Left cardiac atrium (tissue), 4 donors: ENCODE results near the gene PDAP1. TPM values are rescaled to one million over a fixed set of nuclear protein-coding genes. Genes with fewer than 3 reads are reported as not detected.
"Not testable (repeated sequence)": the region's sequence is repeated elsewhere in the genome, so short reads cannot be mapped to it uniquely, and the experiment has no call there.

Source experiments
- ATAC-seq, 2 donors: fragments of 200-7000 bp; cut with Tn5 transposase; one replicate each; pipeline ENCODE4 v1.9.1; 2020; ENCODE audit warnings: mild to moderate bottlenecking in 2 of 2, moderate library complexity in 2 of 2
- DNase-seq: peaks from one replicate; pipeline ENCODE4 v3.0.0-alpha.2; 2020
- intact Hi-C, 2 donors: fragments of 100-400 bp; cut with DNase I; formaldehyde crosslinking; loops; one replicate each; pipeline versions ENCODE4 v1.14.1 to v1.15.1; 2022 to 2023
- long read RNA-seq: library from polyadenylated mRNA; unstranded; transcript quantifications from one replicate; pipeline ENCODE4 v2.0.0, GENCODE V29; 2021
- total RNA-seq, 2 donors: library from RNA; stranded (reverse); fragmentation: NEBNext Ultra II Directional; extraction: Animal tissue kit (Norgen Biotek cat#: 25700); gene quantifications; one replicate each; pipeline ENCODE4 v1.2.1, GENCODE V29; 2021
- donor health status: DM: no; HTN: yes; CAD: no.
- donor health status: DM: no; HTN: yes; CAD: no; lungs with severe emphysema.
- donor health status: DM: yes; HTN: yes; CAD: no.
- donor health status: Dilated cardiomyopathy.

PDAP1 gene, protein sequence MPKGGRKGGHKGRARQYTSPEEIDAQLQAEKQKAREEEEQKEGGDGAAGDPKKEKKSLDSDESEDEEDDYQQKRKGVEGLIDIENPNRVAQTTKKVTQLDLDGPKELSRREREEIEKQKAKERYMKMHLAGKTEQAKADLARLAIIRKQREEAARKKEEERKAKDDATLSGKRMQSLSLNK
- 10 to 100 TPM; 76.0 to 96.8 TPM for total RNA-seq
- long read RNA-seq, transcript PDAP1-201 (6 exons, 2,546 nt): major isoform, 47 of 53 reads
- long read RNA-seq, partial matches to known transcripts: 1 of 53 reads
- long read RNA-seq, other reads (novel, unspliced or antisense): 4 of 53 reads

DNA sequence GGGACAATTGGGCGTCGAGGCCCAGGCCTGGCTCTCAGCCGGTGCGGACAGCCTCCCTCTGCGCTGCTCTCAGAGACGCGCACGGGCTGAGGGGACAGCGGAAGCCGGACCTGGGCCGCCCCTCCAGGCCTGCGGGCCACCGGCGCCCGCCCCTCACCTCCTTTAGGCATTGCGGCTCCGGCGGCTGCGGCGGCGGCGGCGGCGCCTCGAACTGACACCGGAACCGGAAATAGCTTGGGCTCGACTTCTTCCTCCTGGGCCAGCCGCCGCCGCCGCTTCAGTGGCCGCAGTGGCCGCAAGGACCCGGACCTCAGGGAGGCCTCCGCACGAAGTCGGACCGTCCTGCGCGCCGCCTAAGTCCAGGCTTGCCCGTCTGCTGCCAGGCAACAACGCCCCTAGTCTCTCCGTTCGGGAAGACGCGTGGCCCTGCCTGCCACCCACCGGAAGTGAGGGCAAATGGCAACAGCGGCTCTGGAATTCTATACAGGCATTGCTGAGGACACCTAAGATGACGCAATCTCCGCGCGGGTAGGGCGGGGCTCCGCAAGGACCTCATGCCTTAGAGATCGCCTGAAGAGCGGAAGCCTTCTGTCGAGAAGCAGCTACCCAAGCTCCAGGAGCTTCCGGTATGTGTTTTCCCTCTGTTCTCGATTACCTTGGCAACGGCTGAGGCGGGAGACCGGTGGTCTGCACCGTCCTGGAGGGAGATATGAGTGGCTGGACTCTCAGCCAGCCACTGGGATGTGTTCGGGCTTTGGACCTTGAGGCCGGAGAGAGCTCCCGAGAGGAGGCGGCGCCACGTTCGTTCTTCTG lies at the start of gene PDAP1, which contains the start of gene BUD31:
PDAP1 (minus strand) TSS at position 219 of the 813 bp plus-strand sequence; CDS start at position 170, 49 bp downstream.
BUD31 (plus strand) TSS at position 591 of the 813 bp plus-strand sequence. CDS start 2,124 bp downstream, outside the sequence.
- intact Hi-C loops: no loop called here
- ATAC-seq (peak; percentile 94 to 95), DNase-seq (peak; percentile 95)

DNA sequence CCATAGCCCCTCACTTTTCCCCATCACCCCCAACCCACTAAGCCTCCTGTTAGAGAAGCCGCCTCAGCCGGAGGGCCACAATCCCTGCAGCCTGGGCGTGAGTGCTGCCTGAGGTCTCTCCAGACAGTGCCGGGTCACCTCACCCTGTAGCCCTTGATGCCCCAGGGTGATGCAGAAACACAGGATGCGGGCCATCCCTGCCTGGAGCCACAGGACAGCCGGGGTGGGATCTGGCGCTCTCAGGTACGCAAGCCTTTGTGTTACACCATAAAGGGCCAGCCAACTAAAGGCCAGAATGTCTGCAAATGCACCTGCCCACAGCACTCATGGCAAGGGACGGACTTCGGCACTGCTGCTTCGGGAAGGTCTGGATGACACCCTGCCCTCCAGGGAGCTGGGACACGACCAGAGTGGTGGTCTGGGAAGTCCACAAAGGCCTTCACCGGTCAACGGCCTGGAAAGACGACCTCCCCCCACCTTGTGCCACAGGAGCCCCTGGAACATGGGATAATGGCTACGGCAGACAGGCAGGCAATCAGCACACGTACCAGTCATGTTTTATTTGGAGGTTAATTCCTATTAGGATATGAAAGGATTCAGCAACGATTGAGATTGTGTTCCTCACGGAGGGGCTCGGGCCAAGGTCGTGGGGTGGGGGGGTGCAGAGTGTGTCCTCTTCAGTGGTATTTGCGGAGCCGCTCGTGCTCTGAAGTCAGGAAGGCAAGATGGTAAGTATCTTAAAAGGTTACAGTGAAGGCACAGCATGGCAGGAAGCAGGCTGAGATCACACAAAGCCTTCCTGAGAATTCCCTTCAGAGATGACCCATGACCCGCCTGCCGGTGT lies 49.5 kb upstream of the PDAP1 start:
- ATAC-seq: no peak

DNA sequence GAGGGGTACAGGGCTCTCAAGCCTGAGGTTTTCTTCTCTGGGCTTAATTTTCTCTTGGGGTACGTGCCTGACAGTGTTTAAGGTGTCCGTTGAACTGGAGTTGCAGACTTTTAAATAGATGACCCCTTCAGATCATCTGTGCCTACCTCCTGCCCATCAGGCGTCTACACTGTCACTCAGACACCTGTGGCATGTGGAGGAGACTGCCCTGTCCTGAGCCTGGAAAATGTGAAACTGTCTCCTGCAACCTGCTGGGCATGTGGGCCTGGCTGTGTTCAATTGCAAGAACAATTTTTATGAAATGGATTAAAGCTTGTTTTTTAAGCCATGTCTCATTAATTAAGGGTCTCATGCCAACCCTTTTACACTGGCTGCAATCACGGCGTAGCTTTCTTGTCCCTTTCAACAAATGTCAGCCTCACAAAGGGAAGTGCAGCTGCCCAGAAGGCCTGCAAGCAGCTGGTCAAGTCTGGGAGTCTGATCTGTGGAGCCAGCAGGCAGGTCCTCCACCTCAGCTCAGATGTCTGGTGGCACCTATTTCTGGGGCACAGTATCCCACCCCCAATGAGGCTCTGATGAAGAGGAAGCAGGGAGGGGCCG lies 48.8 kb upstream of the PDAP1 start:
- intact Hi-C loops: no loop called here
- no peak for ATAC-seq
- DNase-seq: no peak

More for the DNA sequence above, 49.5 kb upstream of the PDAP1 start:
- intact Hi-C loops: no loop called here
- no peak for DNase-seq

DNA sequence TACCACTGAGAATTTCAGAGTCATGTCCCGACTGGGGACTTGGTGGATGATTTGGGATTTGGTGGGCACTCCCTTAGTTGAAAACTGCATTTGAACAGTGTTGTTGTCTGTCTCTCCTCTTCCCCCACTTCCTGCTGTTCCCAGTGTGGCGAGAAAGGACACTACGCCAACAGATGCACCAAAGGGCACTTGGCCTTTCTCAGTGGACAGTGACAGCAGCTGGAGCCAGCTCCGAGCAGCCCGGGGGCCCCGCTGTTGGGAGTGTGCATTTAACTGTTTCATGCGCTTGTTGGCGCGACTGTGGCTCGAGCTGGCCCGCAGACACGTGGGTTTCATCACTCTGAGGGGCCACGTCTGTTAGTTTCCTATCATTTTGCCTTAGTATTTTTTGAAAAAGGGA lies 47.9 kb upstream of the PDAP1 start:
- no peak for ATAC-seq
- intact Hi-C loops: no loop called here
- no peak for DNase-seq

DNA sequence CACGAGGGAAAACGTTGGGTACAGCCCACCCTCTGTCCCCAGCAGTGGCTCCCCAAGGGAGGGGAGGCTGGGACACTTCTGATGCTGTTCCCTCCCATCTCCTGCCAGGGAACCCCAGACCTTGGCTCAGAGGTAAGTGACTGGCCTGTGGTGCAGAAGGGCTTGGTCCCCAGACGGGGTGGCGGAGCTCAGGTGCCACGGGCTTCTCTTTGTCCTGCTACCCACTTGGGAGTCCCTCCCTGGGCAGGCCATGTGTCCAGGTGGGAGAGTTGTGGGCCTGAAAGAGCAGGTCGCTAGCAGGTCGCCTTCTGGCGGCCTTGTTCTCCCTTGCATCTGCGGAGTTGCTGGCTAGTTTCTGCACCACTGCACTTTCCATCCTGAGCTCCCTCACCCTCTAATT lies 47.5 kb upstream of the PDAP1 start:
- intact Hi-C loops: no loop called here
- DNase-seq (no peak), ATAC-seq (no peak)

DNA sequence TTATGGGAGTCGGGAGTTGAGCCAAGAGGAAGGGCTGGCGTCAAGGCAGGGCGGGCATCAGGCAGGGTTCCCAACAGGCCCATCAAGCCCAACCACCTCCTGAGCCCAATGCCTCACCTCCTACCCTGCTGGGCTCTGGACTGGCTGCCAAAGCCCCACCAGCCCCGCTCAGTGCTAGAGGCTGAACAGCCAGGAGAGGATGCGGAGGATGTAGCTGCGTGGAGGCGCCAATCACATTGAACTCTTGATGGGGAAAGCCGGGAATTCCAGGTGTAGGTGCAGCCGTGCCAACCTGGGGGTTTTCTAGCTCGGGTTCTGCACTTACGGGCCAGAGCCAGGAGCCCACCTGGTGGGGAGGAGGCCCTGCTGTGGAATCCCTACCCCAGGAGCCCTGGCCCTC lies 44.7 kb upstream of the PDAP1 start:
- no peak for DNase-seq
- intact Hi-C loops: no loop called here
- ATAC-seq: peak; percentile 10 to 34

DNA sequence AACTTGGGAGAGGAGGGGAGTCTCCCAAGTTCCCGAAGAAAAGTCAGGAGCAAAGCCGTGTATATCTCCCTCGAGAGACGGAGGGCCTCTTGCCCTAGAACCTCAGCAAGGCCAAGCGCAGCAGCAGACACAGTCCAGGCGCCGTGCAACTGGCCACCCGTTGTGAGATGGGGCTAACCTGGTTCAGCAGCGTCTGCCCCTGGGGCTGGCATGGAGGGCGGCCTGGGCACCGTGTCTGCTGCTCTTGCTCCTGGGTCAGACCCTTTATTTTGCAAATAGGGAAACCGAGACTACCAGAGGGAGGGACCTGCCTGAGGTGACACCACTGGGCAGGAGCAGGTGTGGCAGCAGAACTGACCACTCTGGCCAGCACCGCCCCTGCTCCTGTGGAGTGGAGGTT lies 44.1 kb upstream of the PDAP1 start:
- intact Hi-C loops: no loop called here
- ATAC-seq: peak in 1 of 2 donors; percentile 13

DNA sequence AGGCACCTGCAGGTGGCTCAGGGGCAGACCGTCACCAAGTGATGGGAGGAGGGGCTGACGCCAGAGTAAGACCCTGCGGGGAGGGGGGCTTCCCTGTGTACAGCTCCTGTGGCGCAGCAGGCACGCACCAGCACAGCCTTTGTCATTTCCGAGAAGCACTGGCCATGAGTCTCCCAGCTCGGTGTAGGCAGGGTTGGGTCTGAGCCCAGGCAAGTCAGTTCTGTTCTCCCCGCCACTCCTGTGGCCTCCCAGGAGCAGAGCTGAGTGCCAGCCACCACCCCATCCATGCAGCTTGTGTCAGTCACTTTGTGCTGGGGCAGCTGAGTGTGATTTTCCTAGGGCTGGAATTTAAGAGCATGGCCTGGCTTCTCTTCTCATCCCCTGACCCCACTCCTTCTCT lies 43.5 kb upstream of the PDAP1 start:
- ATAC-seq: peak in 1 of 2 donors; percentile 41
- DNase-seq: no peak
- intact Hi-C loops: no loop called here

More for the DNA sequence above, 44.1 kb upstream of the PDAP1 start:
- no peak for DNase-seq

DNA sequence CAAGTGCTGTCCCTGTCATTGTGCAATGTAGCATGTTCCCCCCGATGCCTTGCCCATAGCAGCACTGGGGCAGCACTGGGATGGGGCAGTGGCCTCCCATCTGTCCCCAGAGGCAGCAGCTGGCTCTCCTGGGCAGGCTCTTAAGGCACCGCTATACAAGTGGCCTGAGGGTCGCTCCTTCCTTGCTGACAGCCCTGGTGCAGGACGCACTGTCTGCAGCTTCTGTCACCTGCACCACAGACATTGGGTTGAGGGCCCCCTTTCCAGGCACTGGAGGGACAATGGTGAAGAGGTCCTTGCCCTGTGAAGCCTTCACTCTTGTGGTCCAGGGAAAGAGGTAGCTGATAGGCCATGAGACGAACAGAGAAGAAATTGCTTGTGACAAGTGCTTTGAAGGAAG lies 40.9 kb upstream of the PDAP1 start:
- no peak for ATAC-seq
- DNase-seq: no peak
- intact Hi-C loops: no loop called here

DNA sequence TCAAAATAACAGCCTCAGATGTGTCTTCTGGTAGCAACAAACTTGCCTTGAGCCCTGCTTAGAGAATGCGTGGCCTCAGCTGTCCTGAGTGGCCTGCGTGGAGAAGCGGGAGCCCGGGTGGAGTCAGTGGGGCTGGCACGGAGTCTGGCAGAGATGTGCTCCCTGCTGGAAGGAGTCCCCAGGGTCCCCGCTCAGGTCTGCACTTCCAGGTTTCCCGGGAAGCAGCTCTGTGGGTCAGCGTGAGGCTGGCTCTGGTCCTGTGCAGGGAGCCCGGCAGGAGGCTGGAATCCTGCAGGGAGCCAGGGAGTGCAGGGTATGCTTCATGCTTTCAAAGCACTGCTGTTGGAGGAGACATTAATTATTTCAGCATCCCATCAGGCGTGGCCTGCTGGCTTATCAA lies 40.5 kb upstream of the PDAP1 start:
- DNase-seq: no peak
- ATAC-seq: no peak
- intact Hi-C loops: no loop called here

DNA sequence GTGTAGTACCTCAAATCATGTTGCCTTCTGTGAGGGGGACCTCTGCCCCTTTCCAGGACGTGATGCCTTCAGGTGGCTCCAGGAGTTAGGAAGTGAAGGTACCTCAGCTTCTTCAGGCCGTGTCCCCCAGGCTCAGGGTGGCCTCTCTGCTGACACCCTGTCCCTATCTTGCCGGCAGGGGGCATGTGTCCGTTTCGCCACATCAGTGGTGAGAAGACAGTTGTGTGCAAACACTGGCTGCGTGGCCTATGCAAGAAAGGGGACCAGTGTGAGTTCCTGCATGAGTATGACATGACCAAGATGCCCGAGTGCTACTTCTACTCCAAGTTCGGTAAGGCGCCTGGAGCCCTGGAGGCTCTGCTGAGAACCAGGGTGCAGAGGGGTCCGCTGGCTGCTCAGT lies 39.5 kb upstream of the PDAP1 start:
- intact Hi-C loops: no loop called here
- DNase-seq: no peak
- no peak for ATAC-seq

DNA sequence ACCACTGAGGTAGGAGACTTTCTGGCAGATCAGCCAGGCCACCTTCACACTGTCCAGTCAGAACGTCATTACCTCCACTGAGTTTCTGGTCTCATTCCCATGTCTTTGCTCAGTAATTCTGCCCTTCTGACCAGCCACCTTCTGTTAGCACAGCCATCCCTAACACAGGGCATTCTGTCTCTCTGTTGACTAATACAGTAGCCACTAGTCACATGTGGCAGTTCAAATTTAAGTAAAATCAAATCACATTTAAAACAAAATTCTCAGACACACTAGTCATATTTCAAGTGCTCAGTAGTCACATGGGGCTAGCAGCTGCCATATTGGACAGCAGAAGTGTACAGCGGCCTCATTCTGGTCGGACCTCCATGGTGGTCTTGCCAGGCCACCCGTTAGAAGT lies 37.7 kb upstream of the PDAP1 start:
- intact Hi-C loops: no loop called here
- DNase-seq (no peak), ATAC-seq (no peak)

DNA sequence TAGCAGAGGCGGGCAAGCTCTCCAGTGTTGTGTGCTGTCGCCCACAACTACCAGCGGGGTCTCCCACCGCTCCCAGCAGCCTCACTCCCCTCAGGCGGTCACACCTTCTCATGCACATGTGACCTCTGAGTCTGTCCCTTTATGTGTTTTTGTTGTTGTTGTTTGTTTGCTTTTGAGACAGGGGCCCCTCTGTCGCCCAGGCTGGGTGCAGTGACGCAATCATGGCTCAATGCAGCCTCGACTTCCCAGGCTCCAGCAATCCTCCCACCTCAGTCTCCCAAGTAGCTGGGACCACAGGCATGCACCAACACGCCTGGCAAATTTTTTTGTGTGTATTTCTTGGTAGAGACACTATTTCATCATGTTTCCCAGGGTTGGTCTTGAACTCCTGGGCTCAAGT lies 31.8 kb upstream of the PDAP1 start:
- DNase-seq (no peak), ATAC-seq (no peak)
- intact Hi-C loops: no loop called here

DNA sequence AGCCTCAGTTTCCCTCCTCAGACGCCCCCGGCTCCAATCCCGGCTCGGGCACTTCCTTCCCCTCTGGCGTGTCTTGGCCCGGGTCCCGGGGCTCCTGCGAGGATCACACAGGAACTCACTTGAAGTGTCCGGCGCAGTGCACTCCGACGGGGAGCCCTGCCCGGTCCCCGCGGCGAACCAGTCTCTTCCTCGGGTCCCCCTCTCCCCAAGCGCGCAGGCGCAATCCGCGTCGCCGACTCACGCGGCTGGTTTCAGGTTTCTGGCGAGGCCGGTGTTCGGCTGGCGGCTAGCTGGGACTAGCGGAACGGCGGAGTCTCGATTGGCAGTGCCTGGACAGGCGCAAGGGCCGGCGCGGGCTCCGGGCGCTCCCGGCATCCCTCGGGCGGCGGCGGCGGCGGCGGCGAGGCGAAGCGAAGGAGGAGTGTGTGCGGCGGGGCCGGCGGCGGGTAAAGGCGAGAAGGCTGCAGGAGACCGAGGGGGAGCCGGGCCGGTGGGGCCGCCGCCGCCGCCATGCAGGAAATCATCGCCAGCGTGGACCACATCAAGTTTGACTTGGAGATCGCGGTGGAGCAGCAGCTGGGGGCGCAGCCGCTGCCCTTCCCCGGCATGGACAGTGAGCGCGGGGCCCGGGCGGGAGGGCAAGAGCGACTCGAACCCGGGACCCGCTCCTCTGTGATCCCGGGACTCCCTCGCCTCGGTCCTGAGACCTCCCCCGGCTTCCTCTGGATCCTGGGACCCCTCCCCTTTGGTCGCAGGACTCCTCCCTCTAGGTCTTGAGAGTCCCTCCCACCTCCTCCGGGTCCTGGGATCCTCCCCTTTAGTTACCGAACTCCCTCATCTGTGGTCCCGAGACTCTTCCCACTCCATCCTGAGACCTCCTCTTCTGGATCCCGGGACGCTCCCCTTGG lies 30.4 kb upstream of the PDAP1 start, which contains the start of the genes CPSF4 and PTCD1:
CPSF4 (plus strand) TSS at position 371 of the 908 bp plus-strand sequence; CDS start at position 511, 140 bp downstream.
PTCD1 (minus strand) TSS at position 226 of the 908 bp plus-strand sequence. CDS start 3,556 bp downstream, outside the sequence.
- intact Hi-C loops: no loop called here
- DNase-seq (peak; percentile 97), ATAC-seq (peak; percentile 98)

DNA sequence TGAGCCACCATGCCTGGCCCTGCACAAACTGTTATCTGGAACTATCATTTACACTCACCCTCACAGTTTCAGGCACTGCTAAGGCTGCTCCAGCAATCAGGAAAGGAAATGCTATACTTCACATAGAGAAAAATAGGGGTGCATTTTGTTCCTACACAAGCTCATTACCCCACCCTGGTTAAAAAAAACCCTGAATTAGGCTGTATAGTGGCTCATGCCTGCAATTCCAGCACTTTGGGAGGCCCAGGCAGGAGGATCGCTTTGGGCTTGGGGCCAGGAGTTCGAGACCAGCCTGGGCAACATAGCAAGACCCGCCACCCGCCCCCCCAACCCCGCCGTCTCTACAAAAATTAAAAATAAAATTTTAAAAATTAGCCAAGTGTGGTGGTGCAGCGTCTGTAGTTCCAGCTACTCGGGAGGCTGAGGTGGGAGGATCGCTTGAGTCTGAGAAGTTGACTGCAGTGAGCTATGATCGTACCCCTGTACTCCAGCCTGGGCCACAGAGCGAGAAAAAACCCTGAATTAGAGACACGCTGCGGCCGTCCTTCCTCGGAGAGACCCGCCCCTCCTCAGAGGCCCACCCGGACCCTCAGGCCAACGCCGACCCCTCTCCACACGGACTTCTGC lies 29.7 kb upstream of the PDAP1 start:
- peak; percentile 10 to 19 for ATAC-seq
- DNase-seq: no peak
- intact Hi-C loops: no loop called here

DNA sequence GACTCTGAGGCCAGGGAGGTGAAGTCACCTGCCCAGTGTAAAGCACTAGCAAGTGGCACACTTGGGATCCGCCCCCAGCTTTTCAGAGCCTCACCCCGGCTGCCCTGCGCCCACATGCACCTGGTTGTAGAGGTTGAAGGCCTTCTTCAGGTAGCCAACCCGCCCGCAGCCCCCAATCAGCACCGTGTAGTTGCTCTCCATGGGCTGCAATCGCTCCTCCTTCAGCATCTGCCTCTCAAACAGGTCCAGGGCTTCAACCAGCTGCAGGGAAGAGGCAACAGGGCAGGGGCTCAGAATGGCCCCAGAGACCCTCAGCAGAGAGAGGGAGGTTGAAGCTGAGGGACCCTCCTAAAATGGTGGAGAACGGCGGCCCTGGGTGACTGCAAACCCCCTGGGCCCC lies 24.8 kb upstream of the PDAP1 start:
- no peak for DNase-seq
- ATAC-seq: no peak
- intact Hi-C loops: no loop called here

DNA sequence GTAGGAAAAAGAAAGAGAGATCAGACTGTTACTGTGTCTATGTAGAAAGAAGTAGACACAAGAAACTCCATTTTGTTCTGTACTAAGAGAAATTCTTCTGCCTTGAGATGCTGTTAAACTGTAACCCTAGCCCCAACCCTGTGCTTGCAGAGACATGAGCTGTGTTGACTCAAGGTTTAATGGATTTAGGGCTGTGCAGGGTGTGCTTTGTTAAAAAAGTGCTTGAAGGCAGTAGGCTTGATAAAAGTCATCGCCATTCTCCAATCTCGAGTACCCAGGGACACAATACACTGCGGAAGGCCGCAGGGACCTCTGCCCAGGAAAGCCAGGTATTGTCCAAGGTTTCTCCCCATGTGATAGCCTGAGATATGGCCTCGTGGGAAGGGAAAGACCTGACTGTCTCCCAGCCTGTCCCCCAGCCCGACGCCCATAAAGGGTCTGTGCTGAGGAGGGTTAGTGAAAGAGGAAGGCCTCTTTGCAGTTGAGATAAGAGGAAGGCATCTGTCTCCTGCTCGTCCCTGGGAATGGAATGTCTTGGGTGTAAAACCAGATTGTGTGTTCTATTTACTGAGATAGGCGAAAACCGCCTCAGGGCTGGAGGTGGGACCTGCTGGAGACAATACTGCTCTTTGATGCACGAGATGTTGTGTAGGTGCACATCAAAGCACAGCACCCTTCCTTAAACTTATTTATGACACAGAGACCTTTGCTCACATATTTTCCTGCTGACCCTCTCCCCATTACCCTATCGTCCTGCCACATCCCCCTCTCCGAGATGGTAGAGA lies 23.6 kb upstream of the PDAP1 start:
- ATAC-seq, intact Hi-C loops, DNase-seq: not testable (repeated sequence)
